PC-9 (cell line): ENCODE data around the gene RASD2. TPM values are rescaled to one million over a fixed set of nuclear protein-coding genes. Genes with fewer than 3 reads are reported as not detected.

Experiments used
- BruUV-seq: library from RNA; stranded (reverse); fragments of 400-500 nt; replicated peaks from 2 replicates; lab custom pipeline; 2021; lab: Mats Ljungman, UMichigan
- CTCF ChIA-PET: fragments of 300-600 bp; sonication (Branson Sonifier 250); formaldehyde crosslinking; loops from one replicate; lab custom pipeline; 2022; ENCODE audit warnings: antibody characterized with exemption; lab: Charles Lee
- POLR2A ChIA-PET: fragments of 300-600 bp; sonication (Branson Sonifier 250); formaldehyde crosslinking; loops from one replicate; lab custom pipeline; 2022; ENCODE audit warnings: antibody characterized with exemption; ENCODE audit not compliant: unreplicated experiment; lab: Charles Lee
- DNase-seq, 2 experiments: peaks; one replicate each; pipeline versions ENCODE4 v3.0.0 to v3.0.0-alpha.2; 2015 to 2022; ENCODE audit warnings: mixed read lengths in 1 of 2
- H2AFZ ChIP-seq: fragments of 200-600 bp; sonication (generic); 2 replicates; pipeline ENCODE4 v1.8.1; 2017; ENCODE audit warnings: antibody characterized with exemption
- H3F3A ChIP-seq: fragments of 200-600 bp; sonication (generic); 2 replicates; pipeline ENCODE4 v1.8.1; 2017; ENCODE audit warnings: antibody characterized with exemption, mild to moderate bottlenecking, low read depth; ENCODE audit not compliant: insufficient read depth
- H3K27ac ChIP-seq: fragments of 200-600 bp; sonication (generic); 2 replicates; pipeline ENCODE4 v1.6.1; 2016; ENCODE audit warnings: mixed run types
- H3K27me3 ChIP-seq: fragments of 200-600 bp; sonication (generic); 2 replicates; pipeline ENCODE4 v1.6.1; 2016; ENCODE audit warnings: low read depth, mixed run types; ENCODE audit not compliant: insufficient read depth
- H3K36me3 ChIP-seq: fragments of 200-600 bp; sonication (generic); 2 replicates; pipeline ENCODE4 v1.6.1; 2016; ENCODE audit warnings: low read depth, mixed run types
- H3K4me1 ChIP-seq: fragments of 200-600 bp; sonication (generic); replicated peaks from 2 replicates; pipeline ENCODE4 v1.6.1; 2016; ENCODE audit warnings: mixed run types; ENCODE audit not compliant: insufficient read depth
- H3K4me2 ChIP-seq: fragments of 200-600 bp; sonication (generic); 2 replicates; pipeline ENCODE4 v1.6.1; 2017; ENCODE audit warnings: mixed run types
- H3K4me3 ChIP-seq: fragments of 200-600 bp; sonication (generic); 2 replicates; pipeline ENCODE4 v1.6.1; 2016; ENCODE audit warnings: mixed run types
- H3K79me2 ChIP-seq: fragments of 200-600 bp; sonication (generic); 2 replicates; pipeline ENCODE4 v1.6.1; 2017; ENCODE audit warnings: low read depth, mixed run types
- H3K9me2 ChIP-seq: fragments of 200-600 bp; sonication (generic); 2 replicates; pipeline ENCODE4 v1.8.1; 2017; ENCODE audit warnings: mild to moderate bottlenecking; ENCODE audit not compliant: insufficient read depth
- H3K9me3 ChIP-seq: fragments of 200-600 bp; sonication (generic); 2 replicates; pipeline ENCODE4 v1.8.1; 2016; ENCODE audit warnings: low read depth; ENCODE audit not compliant: insufficient read depth
- H4K20me1 ChIP-seq: fragments of 200-600 bp; sonication (generic); 2 replicates; pipeline ENCODE4 v1.8.1; 2017; ENCODE audit not compliant: insufficient read depth
- CTCF ChIP-seq: fragments of 200-600 bp; sonication (generic); conservative IDR thresholded peaks from 2 replicates; pipeline ENCODE4 v1.6.1; 2017; ENCODE audit warnings: mixed run types, antibody characterized with exemption, mild to moderate bottlenecking, moderate library complexity
- EZH2 ChIP-seq: fragments of 200-600 bp; sonication (generic); IDR thresholded peaks from 2 replicates; pipeline ENCODE4 v1.8.0; 2017; ENCODE audit warnings: antibody characterized with exemption, low read depth
- intact Hi-C: fragments of 100-400 bp; cut with micrococcal nuclease; formaldehyde crosslinking; loops from one replicate; pipeline ENCODE4 v1.10.0; 2022; ENCODE audit not compliant: unreplicated experiment
- total RNA-seq: library from RNA; stranded (reverse); gene quantifications from 2 replicates; pipeline ENCODE4 v1.2.3, GENCODE V29; 2021

Gene RASD2
- total RNA-seq, 1 experiment from 2014 or later = 0.70 TPM

DNA sequence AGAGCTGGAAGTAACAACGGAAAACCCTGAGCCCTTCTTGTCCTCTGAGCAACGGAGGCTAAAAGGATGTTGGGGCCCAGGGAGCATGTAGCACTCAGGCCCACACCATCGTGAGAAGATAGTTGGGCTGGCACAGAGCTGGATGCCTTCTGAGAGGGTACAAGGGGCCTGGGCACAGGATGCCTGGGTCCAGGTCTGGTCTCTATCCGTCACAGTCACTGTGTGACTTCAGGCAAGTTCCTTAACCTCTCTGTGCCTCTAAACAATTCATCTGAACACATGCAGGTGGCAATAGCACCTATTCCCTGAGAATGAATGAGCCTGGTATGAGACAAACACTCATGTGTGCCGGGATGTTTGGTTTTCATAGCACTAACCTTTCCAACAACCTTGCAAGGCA lies 47.3 kb downstream of the RASD2 start:
- 0 out of 2 replicates have a peak, but pooled peaks cover 3% of the 10 kb centered on the region for H3K36me3 ChIP-seq
- peaks cover 92% of the 10 kb centered on the region for H3K4me1 ChIP-seq
- POLR2A ChIA-PET = interaction anchor here (0.6 to 1.1 kb wide), 2 partner anchors 34 to 60 kb away, joined by 3 to 5 read pairs; partner anchors contain the start of gene APOL6
- intact Hi-C loops = loop anchor here (1.0 to 2.0 kb wide), 2 partner anchors 236 to 537 kb away; no protein-coding TSS in a partner anchor
- TF ChIP-seq EZH2 (no peak), CTCF (no peak)
- peak overlapping the region; percentile 98 for H3K27ac ChIP-seq
- H3K9me2 ChIP-seq = no peaks in the 10 kb centered on the region
- peak overlapping the region; percentile 86 for H3K4me2 ChIP-seq
- no peak overlapping the region for H2AFZ ChIP-seq
- CTCF ChIA-PET = interaction anchor here (0.6 to 1.3 kb wide), 3 partner anchors 34 to 465 kb away, joined by 3 to 7 read pairs (median 3); no protein-coding TSS in a partner anchor
- no peaks in the 10 kb centered on the region for H3K27me3 ChIP-seq
- peaks cover under 1% of the 10 kb centered on the region; the same call in 1 of the 2 replicates for H4K20me1 ChIP-seq
- DNase-seq = no peak
- peaks cover 71% of the 10 kb centered on the region for H3F3A ChIP-seq
- TSS peak; percentile 96 for BruUV-seq
- peak overlapping the region; percentile 62 for H3K4me3 ChIP-seq
- no peaks in the 10 kb centered on the region for H3K9me3 ChIP-seq
- H3K79me2 ChIP-seq = peaks cover 54% of the 10 kb centered on the region

DNA sequence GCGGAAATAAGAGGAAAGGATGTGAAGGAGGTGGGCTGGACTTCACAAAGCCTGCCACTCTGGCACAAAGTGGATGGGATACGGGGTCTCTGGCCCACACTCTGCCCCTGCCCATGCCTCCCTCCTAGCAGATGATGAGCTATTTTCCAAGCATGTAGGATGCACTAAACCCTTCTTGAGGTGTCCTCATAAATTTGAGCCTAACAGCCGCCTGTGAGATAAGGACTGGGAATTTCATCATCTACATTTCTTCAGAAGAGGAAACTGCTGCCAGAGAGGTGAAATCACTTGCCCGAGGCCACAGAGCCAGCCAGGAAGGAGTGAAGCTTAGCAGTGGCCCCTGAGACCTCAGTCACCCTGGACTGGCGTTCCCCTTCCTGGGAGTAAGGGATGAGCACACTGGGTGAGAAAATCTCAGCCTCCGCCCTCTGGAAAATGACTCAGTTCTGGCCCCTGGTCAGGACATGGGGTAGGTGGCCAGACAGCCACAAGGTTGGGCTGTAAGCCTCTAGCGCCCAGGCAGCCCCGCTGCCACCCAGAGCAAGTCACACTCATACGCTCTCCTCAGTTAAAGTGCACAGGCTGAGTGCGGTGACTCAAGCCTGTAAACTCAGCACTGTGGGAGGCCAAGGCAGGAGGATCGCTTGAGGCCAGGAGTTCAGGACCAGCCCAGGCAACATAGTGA lies 48.6 kb downstream of the RASD2 start:
- intact Hi-C loops = loop anchor here (1.0 to 2.0 kb wide), 6 partner anchors 13 to 536 kb away; no protein-coding TSS in a partner anchor
- H3K4me2 ChIP-seq = peak overlapping the region; percentile 86
- ChIA-PET POLR2A (interaction anchor here (0.5 to 1.1 kb wide), 3 partner anchors 13 to 246 kb away, joined by 3 to 18 read pairs (median 10); no protein-coding TSS in a partner anchor), CTCF (interaction anchor here (0.6 to 0.8 kb wide), 3 partner anchors 159 to 686 kb away, joined by 3 to 10 read pairs (median 4); no protein-coding TSS in a partner anchor)
- no peaks in the 10 kb centered on the region for H4K20me1 ChIP-seq
- H3K4me3 ChIP-seq = peak overlapping the region; percentile 62; the same call in 1 of the 2 replicates
- no TSS peak for BruUV-seq
- 0 out of 2 replicates have a peak, but pooled peaks cover 3% of the 10 kb centered on the region for H3K36me3 ChIP-seq
- H3K79me2 ChIP-seq = peaks cover 41% of the 10 kb centered on the region
- no peaks in the 10 kb centered on the region for H3K27me3 ChIP-seq
- TF ChIP-seq CTCF (no peak), EZH2 (no peak)
- peak; percentile 96 to 100 for DNase-seq
- H3K27ac ChIP-seq = peak overlapping the region; percentile 98
- H3K4me1 ChIP-seq = peaks cover 90% of the 10 kb centered on the region
- H3F3A ChIP-seq = peaks cover 61% of the 10 kb centered on the region
- H2AFZ ChIP-seq = no peak overlapping the region
- H3K9me2 ChIP-seq = no peaks in the 10 kb centered on the region
- no peaks in the 10 kb centered on the region for H3K9me3 ChIP-seq

- TF ChIP-seq EZH2 (no peak), CTCF (no peak)
- ChIA-PET CTCF (interaction anchor here (0.6 kb wide), 2 partner anchors 159 to 686 kb away, joined by 4 to 10 read pairs; no protein-coding TSS in a partner anchor), POLR2A (interaction anchor here (0.5 to 1.1 kb wide), 2 partner anchors 33 to 246 kb away, joined by 10 to 18 read pairs; no protein-coding TSS in a partner anchor)
- H3K4me1 ChIP-seq = peaks cover 86% of the 10 kb centered on the region
- peaks cover 56% of the 10 kb centered on the region for H3F3A ChIP-seq
- H3K9me2 ChIP-seq = no peaks in the 10 kb centered on the region
- no peaks in the 10 kb centered on the region for H3K27me3 ChIP-seq
- H3K4me3 ChIP-seq = peak overlapping the region; percentile 5; the same call in 1 of the 2 replicates
- peak overlapping the region; percentile 98 for H3K27ac ChIP-seq
- peak overlapping the region; percentile 65 for H3K4me2 ChIP-seq
- no peaks in the 10 kb centered on the region for H3K9me3 ChIP-seq
- intact Hi-C loops = loop anchor here (1.0 to 2.0 kb wide), 6 partner anchors 13 to 535 kb away; no protein-coding TSS in a partner anchor
- DNase-seq = no peak
- BruUV-seq = TSS peak; percentile 23
- no peaks in the 10 kb centered on the region for H4K20me1 ChIP-seq
- H2AFZ ChIP-seq = no peak overlapping the region
- H3K36me3 ChIP-seq = no peaks in the 10 kb centered on the region
- H3K79me2 ChIP-seq = peaks cover 36% of the 10 kb centered on the region
Measured at GRCh38 chr22:35589756-35590093, 49.1 kb downstream of the RASD2 start.
